Fibroblast of lung (primary cell): ENCODE measurements around the gene HPS3.

Experiments used
- EZH2 ChIP-seq: IDR thresholded peaks from 2 replicates; pipeline ENCODE4 v1.5.1; 2012; ENCODE audit warnings: low read length, control low read depth, mild to moderate bottlenecking; ENCODE audit errors: missing control alignments
- TF ChIP-seq, protein P1 (sequence below), 2 donors: IDR thresholded peaks in 1 of 2; conservative IDR thresholded peaks in 1 of 2; 1 replicate in 1 of 2; 2 replicates in 1 of 2; pipeline ENCODE4 v1.5.1; 2011 to 2012; ENCODE audit warnings: low read length in 2 of 2, control low read depth in 1 of 2, inconsistent platforms in 1 of 2, low read depth in 1 of 2, mild to moderate bottlenecking in 1 of 2

DNA sequence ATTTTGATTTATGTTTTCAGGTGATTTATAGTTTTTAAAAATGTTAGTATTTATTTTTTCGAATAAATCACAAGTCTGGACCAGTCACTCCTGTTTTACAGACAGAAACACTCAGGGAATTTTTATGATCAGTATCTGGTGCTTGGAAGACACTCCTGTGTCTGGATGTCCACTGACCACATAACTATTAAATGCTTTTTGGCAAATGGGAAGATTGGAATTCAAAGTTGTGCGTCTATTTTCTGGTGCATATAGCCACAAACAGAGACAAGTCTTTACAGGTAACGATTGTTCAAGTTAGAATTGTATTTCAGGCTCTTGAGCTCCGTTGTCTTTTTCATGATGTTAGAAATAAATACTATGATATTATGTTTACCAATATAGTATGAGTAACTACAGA lies 80.0 kb downstream of the HPS3 start:
- TF ChIP-seq, protein P1, sequence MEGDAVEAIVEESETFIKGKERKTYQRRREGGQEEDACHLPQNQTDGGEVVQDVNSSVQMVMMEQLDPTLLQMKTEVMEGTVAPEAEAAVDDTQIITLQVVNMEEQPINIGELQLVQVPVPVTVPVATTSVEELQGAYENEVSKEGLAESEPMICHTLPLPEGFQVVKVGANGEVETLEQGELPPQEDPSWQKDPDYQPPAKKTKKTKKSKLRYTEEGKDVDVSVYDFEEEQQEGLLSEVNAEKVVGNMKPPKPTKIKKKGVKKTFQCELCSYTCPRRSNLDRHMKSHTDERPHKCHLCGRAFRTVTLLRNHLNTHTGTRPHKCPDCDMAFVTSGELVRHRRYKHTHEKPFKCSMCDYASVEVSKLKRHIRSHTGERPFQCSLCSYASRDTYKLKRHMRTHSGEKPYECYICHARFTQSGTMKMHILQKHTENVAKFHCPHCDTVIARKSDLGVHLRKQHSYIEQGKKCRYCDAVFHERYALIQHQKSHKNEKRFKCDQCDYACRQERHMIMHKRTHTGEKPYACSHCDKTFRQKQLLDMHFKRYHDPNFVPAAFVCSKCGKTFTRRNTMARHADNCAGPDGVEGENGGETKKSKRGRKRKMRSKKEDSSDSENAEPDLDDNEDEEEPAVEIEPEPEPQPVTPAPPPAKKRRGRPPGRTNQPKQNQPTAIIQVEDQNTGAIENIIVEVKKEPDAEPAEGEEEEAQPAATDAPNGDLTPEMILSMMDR (conservative IDR thresholded peaks at IDR 0.05 in 1 of 2, IDR thresholded peaks at IDR 0.05 in 1 of 2; ENCODE audit: low read depth in 1 of 2, low read length in 2 of 2) = no peak
- TF ChIP-seq EZH2 = no peak
